Tibial artery (tissue), 4 donors: Measurements from ENCODE around the gene KISS1R.

ENCODE experiments used
- DNase-seq, 2 donors: peaks; one replicate each; pipeline ENCODE4 v3.0.0-alpha.2; 2019
- H3K27ac ChIP-seq, 2 donors: fragments of 200-600 bp; sonication (generic) in 1 of 2; 1 replicate in 1 of 2; 2 replicates in 1 of 2; pipeline ENCODE4 v1.5.1; 2018 to 2019; ENCODE audit warnings: mild to moderate bottlenecking in 1 of 2
- H3K27me3 ChIP-seq, 2 donors: fragments of 200-600 bp; sonication (generic) in 1 of 2; one replicate each; pipeline versions ENCODE4 v1.5.1 to v1.6.0; 2016 to 2019
- H3K36me3 ChIP-seq, 3 donors: fragments of 200-600 bp; sonication (generic) in 2 of 3; one replicate each; pipeline ENCODE4 v1.5.1; 2016 to 2019; ENCODE audit warnings: mild to moderate bottlenecking in 2 of 3
- H3K4me1 ChIP-seq, 4 donors: fragments of 200-600 bp; sonication (generic) in 2 of 4; 1 replicate in 3 of 4; 2 replicates in 1 of 4; pipeline ENCODE4 v1.5.1; 2016 to 2019
- H3K4me3 ChIP-seq, 2 donors: fragments of 200-600 bp; sonication (generic) in 1 of 2; 1 replicate in 1 of 2; 2 replicates in 1 of 2; pipeline ENCODE4 v1.5.1; 2018 to 2019; ENCODE audit warnings: mild to moderate bottlenecking in 2 of 2
- H3K9me3 ChIP-seq, 3 donors: fragments of 200-600 bp; sonication (generic) in 1 of 3; one replicate each; pipeline ENCODE4 v1.5.1; 2016 to 2019
- intact Hi-C: fragments of 100-400 bp; cut with DNase I; formaldehyde crosslinking; loops from one replicate; pipeline ENCODE4 v1.15.0; 2023; ENCODE audit warnings: low total_unique reads
- TF ChIP-seq, protein P1 (sequence below), 2 experiments: fragments of 200-600 bp in 1 of 2; fragments of 450-650 bp in 1 of 2; IDR thresholded peaks; one replicate each; pipeline ENCODE4 v1.5.1; 2017 to 2019; ENCODE audit warnings: antibody characterized with exemption in 2 of 2, mild to moderate bottlenecking in 1 of 2, moderate library complexity in 1 of 2

KISS1R gene

DNA sequence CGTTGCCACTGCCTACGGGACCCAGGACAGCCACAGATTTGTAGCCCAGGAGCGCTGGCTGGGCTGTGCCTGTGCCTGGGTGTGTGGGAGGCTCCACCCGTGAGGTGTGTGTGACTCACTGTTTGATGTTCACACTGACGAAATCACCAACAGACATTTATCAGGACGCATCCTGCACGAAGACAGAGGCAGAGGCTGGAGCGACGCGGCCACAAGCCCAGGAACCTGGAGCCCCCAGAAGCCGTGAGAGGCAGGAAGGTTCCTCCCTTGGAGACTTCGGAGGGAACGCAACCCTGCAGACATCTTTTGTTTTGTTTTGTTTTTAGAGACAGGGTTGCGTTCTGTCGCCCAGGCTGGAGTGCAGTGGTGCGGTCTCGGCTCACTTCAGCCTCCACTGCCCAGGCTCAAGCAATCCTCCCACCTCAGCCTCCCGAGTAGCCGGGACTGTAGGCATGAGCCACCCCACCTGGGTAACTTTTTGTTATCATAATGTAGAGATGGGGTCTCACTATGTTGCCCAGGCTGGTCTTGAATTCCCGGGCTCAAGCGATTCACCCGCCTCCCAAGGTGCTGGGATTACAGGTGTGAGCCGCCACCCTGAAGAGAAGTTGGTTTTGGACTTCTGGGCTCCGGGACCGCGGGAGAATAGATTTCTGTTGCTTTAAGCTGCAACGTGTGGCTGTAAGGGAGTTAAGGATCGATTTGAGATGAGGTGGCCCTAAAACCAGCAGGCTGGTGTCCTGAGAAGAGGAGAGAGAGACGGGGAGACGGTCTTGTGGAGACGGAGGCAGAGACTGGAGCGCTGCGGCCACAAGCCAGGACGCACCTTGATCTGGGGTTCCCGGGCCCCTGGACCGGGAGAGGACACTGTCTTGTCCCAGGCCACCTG lies 42.1 kb downstream of the KISS1R start:
- no peak overlapping the region for H3K4me3 ChIP-seq

DNA sequence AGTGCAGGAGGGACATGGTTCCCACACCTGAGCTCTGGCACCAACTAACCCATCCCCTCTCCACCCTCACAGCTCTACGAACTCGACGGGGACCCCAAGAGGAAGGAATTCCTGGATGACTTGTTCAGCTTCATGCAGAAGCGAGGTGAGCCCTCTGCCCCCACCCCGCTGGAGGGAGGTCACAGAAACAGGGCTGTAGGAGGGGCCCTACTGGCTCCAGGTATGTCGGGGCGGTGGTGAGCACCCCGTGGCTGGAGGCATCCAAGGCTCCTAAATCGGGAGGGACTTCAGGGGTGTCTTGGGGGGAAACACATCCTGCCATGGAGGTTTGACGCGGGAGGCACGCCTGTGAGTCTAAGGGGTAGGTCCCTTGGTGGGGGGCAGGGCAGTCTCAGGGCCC lies 42.9 kb downstream of the KISS1R start:
- no peaks in the 10 kb centered on the region for H3K4me1 ChIP-seq
- no peak overlapping the region for H3K4me3 ChIP-seq
- H3K27ac ChIP-seq, result no peak overlapping the region
- TF ChIP-seq, protein P1, sequence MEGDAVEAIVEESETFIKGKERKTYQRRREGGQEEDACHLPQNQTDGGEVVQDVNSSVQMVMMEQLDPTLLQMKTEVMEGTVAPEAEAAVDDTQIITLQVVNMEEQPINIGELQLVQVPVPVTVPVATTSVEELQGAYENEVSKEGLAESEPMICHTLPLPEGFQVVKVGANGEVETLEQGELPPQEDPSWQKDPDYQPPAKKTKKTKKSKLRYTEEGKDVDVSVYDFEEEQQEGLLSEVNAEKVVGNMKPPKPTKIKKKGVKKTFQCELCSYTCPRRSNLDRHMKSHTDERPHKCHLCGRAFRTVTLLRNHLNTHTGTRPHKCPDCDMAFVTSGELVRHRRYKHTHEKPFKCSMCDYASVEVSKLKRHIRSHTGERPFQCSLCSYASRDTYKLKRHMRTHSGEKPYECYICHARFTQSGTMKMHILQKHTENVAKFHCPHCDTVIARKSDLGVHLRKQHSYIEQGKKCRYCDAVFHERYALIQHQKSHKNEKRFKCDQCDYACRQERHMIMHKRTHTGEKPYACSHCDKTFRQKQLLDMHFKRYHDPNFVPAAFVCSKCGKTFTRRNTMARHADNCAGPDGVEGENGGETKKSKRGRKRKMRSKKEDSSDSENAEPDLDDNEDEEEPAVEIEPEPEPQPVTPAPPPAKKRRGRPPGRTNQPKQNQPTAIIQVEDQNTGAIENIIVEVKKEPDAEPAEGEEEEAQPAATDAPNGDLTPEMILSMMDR (IDR thresholded peaks at IDR 0.05), result no peak
- intact Hi-C loops, result no loop called here
- H3K27me3 ChIP-seq, result peaks cover 0 to 17% of the 10 kb centered on the region in 2 donors
- no peaks in the 10 kb centered on the region for H3K9me3 ChIP-seq
- no peak for DNase-seq
- peaks cover 0 to 12% (median 9%) of the 10 kb centered on the region in 3 donors for H3K36me3 ChIP-seq

More for the DNA sequence above, 42.1 kb downstream of the KISS1R start:
- TF ChIP-seq, protein P1 (IDR thresholded peaks at IDR 0.05), result no peak
- Histone ChIP-seq H3K27ac (no peak overlapping the region), H3K27me3 (peaks cover 0 to 26% of the 10 kb centered on the region in 2 donors), H3K36me3 (peaks cover 0 to 4% (median under 1%) of the 10 kb centered on the region in 3 donors), H3K9me3 (no peaks in the 10 kb centered on the region), H3K4me1 (no peaks in the 10 kb centered on the region)
- intact Hi-C loops, result no loop called here
- no peak for DNase-seq

DNA sequence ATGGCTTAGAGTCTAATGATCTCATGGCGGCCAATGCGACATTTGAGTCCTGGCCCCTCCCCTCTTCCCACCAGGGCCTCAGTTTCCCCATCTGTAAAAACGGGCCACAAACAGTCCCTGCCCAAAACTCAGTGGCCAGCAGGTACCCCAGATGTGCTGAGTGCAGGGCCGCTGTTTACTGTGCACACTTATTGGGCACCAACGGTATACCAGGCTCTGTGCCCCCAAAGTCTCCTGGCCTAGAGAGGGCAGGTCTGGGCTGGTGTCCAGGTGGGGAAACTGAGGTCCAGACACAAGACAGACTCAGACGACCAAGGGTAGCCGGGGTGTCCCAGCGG lies 43.4 kb downstream of the KISS1R start:
- no peaks in the 10 kb centered on the region for H3K9me3 ChIP-seq
- intact Hi-C loops, result no loop called here
- no peaks in the 10 kb centered on the region for H3K4me1 ChIP-seq
- peaks cover 0 to 12% of the 10 kb centered on the region in 2 donors for H3K27me3 ChIP-seq
- no peak for DNase-seq
- H3K36me3 ChIP-seq, result peaks cover 0 to 17% (median 11%) of the 10 kb centered on the region in 3 donors
- H3K4me3 ChIP-seq, result no peak overlapping the region
- TF ChIP-seq, protein P1 (IDR thresholded peaks at IDR 0.05), result no peak
- H3K27ac ChIP-seq, result no peak overlapping the region

DNA sequence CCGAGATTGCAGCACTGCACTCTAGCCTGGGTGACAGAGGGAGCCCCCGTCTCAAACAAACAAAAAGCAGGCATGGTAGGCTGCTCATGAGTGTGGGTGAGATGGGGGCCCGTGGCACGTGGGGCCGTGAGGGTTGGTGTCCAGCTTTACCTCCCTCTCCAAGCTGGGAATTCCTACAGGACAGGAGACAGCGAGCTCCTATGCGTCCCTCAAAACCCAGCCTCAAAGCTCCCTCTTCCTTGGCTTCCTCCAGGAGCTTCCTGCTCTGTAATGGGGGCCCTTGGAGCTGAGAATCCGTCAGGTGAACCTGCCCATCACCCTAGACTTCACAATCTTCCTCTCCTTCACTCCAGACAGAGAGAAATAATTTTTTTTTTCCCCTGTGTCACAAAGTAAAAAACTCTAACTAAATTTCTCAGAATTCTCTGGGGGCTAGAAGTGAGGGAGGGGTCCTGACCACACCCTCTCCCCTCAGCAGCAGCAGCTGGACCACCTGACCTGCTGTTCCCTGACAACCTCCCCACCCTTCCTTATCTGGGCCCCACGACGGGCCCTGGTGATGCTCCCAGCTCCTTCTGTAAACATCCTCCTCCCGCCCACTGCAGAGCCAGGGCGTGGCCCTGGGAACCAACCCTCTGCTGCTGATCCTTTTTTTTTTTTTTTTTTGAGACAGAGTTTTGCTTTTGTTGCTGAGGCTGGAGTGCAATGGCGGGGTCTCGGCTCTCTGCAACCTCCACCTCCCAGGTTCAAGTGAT lies 44.9 kb downstream of the KISS1R start:
- no peak overlapping the region for H3K4me3 ChIP-seq
- H3K9me3 ChIP-seq, result no peaks in the 10 kb centered on the region
- peaks cover 0 to 28% (median 18%) of the 10 kb centered on the region in 3 donors for H3K36me3 ChIP-seq
- TF ChIP-seq, protein P1 (IDR thresholded peaks at IDR 0.05), result no peak
- H3K27ac ChIP-seq, result no peak overlapping the region
- no peaks in the 10 kb centered on the region for H3K4me1 ChIP-seq
- DNase-seq, result no peak
- intact Hi-C loops, result no loop called here
- peaks cover 0 to 3% of the 10 kb centered on the region in 2 donors for H3K27me3 ChIP-seq

DNA sequence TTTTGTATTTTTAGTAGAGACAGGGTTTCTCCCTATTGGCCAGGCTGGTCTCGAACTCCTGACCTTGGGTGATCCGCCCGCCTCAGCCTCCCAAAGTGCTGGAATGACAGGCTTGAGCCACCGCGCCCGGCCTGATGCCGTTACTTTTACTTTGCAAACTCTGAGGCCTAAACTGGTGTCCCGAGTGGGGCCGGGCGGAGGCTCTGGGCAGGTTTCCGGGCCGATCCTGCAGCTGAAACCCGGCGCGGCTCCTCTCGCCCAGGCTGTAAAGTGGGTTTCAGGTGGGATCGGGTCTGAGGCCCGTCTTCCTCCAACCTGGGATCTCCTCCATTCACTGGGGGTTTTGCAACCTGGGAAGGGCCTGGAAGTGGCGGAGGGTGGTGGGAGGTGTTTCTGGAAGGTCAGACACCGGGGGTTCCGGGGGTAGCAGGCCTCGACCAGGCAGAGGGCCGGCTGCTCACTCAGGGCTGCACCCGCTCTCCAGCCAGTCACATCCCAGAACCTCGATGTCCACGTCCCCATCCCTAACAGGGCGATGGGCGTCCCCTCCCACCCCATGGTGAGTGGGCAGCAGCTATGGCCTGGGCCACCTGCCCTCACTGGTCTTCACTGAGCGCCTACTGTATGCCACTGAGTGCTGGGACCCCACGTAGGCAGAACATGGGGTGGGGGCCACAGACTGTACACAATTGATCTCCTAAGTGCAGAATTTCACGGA lies 45.7 kb downstream of the KISS1R start:
- Histone ChIP-seq H3K36me3 (peaks cover 0 to 33% (median 25%) of the 10 kb centered on the region in 3 donors), H3K27ac (no peak overlapping the region), H3K9me3 (no peaks in the 10 kb centered on the region), H3K27me3 (peaks cover 0 to 3% of the 10 kb centered on the region in 2 donors), H3K4me1 (no peaks in the 10 kb centered on the region), H3K4me3 (no peak overlapping the region)
- DNase-seq, result no peak
- TF ChIP-seq, protein P1 (IDR thresholded peaks at IDR 0.05), result no peak
- intact Hi-C loops, result no loop called here
